Measurements from ENCODE around the gene ZNRF3.

The ZNRF3 gene

GRCh38 chr22:29011240-29012100, 128.1 kb downstream of the ZNRF3 start:
- DNase-seq (ENCODE audit: low spot score) = no peak

GRCh38 chr22:29012101-29012433, 128.7 kb downstream of the ZNRF3 start:
- DNase-seq (ENCODE audit: low spot score) = no peak

- no peak for DNase-seq (ENCODE audit: low spot score)
These were observed 129.6 kb downstream of the ZNRF3 start for GRCh38 chr22:29012952-29013351.

GRCh38 chr22:29014293-29014692, 130.9 kb downstream of the ZNRF3 start:
- DNase-seq (ENCODE audit: low spot score) = no peak

GRCh38 chr22:29014773-29015172, 131.4 kb downstream of the ZNRF3 start:
- no peak for DNase-seq (ENCODE audit: low spot score)

GRCh38 chr22:29016067-29016938, 132.9 kb downstream of the ZNRF3 start:
- no peak for DNase-seq (ENCODE audit: low spot score)

- no peak for DNase-seq (ENCODE audit: low spot score)
These were observed 135.2 kb downstream of the ZNRF3 start for GRCh38 chr22:29018293-29019189.

- no peak for DNase-seq (ENCODE audit: low spot score)
These were observed 138.9 kb downstream of the ZNRF3 start for GRCh38 chr22:29022101-29022817.

- DNase-seq (ENCODE audit: low spot score) = no peak
These were observed 139.9 kb downstream of the ZNRF3 start for GRCh38 chr22:29023172-29023796.

GRCh38 chr22:29026579-29026978, 143.2 kb downstream of the ZNRF3 start:
- DNase-seq (ENCODE audit: low spot score) = no peak

- DNase-seq (ENCODE audit: low spot score) = no peak
These were observed 145.1 kb downstream of the ZNRF3 start for GRCh38 chr22:29028468-29028867.

GRCh38 chr22:29029202-29030000, 146.0 kb downstream of the ZNRF3 start:
- no peak for DNase-seq (ENCODE audit: low spot score)

GRCh38 chr22:29030016-29030617, 146.7 kb downstream of the ZNRF3 start:
- no peak for DNase-seq (ENCODE audit: low spot score)

GRCh38 chr22:29030618-29031226, 147.3 kb downstream of the ZNRF3 start:
- DNase-seq (ENCODE audit: low spot score) = peak; percentile 91

GRCh38 chr22:29031227-29032011, 148.0 kb downstream of the ZNRF3 start:
- peak; percentile 91 for DNase-seq (ENCODE audit: low spot score)

GRCh38 chr22:29032014-29032475, 148.7 kb downstream of the ZNRF3 start:
- DNase-seq (ENCODE audit: low spot score) = no peak

GRCh38 chr22:29032584-29032983, 149.2 kb downstream of the ZNRF3 start:
- DNase-seq (ENCODE audit: low spot score) = peak; percentile 22

GRCh38 chr22:29037340-29037932, 154.1 kb downstream of the ZNRF3 start:
- no peak for DNase-seq (ENCODE audit: low spot score)

All from AG08396 (cell line).